IgD-negative memory B cell (primary cell): ENCODE results near the gene MAP3K2. TPM values are rescaled to one million over a fixed set of nuclear protein-coding genes. Genes with fewer than 3 reads are reported as not detected.
A peak's percentile ranks its signal among the peaks of the same experiment; 100 is the strongest.

ENCODE experiments used
- H3K27ac Mint-ChIP-seq, 3 donors: one replicate each; pipeline ENCODE4 v1.8.0; 2020 to 2022; ENCODE audit warnings: mild to moderate bottlenecking in 3 of 3, mixed read lengths in 3 of 3, moderate library complexity in 1 of 3
- H3K27me3 Mint-ChIP-seq: one replicate; pipeline ENCODE4 v1.8.0; 2021; ENCODE audit warnings: mixed read lengths
- H3K36me3 Mint-ChIP-seq: one replicate; pipeline ENCODE4 v1.8.0; 2020; ENCODE audit warnings: mild to moderate bottlenecking, mixed read lengths
- H3K4me1 Mint-ChIP-seq, 3 donors: one replicate each; pipeline ENCODE4 v1.8.0; 2020 to 2022; ENCODE audit warnings: mixed read lengths in 3 of 3, mild to moderate bottlenecking in 1 of 3
- H3K4me3 Mint-ChIP-seq, 4 donors: one replicate each; pipeline ENCODE4 v1.8.0; 2020 to 2022; ENCODE audit warnings: mild to moderate bottlenecking in 4 of 4, mixed read lengths in 4 of 4, moderate library complexity in 3 of 4
- H3K9me3 Mint-ChIP-seq, 3 donors: one replicate each; pipeline ENCODE4 v1.8.0; 2020 to 2021; ENCODE audit warnings: mixed read lengths in 3 of 3, mild to moderate bottlenecking in 1 of 3
- polyA plus RNA-seq: library from polyadenylated mRNA; unstranded; fragments of 300-500 nt; fragmentation: Illumina TruSeq; gene quantifications from one replicate; pipeline ENCODE4 v1.2.3, GENCODE V29; 2021

MAP3K2 gene
- polyA plus RNA-seq, 1 donor from 2014 or later, result 66.8 TPM

- Mint-ChIP-seq H3K27ac (peak overlapping the region; percentile 94 to 99 (median 98)), H3K27me3 (peaks cover 2% of the 10 kb centered on the region), H3K36me3 (peaks cover 7% of the 10 kb centered on the region), H3K4me1 (peaks cover 35 to 59% (median 55%) of the 10 kb centered on the region in 3 donors), H3K9me3 (no peaks in the 10 kb centered on the region), H3K4me3 (peak overlapping the region; percentile 74 to 95 (median 86))
Measured at GRCh38 chr2:127388423-127389164, 819 bp upstream of the MAP3K2 start.

- peaks cover 2% of the 10 kb centered on the region for H3K27me3 Mint-ChIP-seq
- peak overlapping the region; percentile 74 to 98 (median 88) for H3K4me3 Mint-ChIP-seq
- H3K4me1 Mint-ChIP-seq, result peaks cover 34 to 61% (median 59%) of the 10 kb centered on the region in 3 donors
- no peaks in the 10 kb centered on the region for H3K9me3 Mint-ChIP-seq
- peak overlapping the region; percentile 94 to 98 (median 96) for H3K27ac Mint-ChIP-seq
- peaks cover 2% of the 10 kb centered on the region for H3K36me3 Mint-ChIP-seq
Measured at GRCh38 chr2:127386764-127387654, 766 bp downstream of the MAP3K2 start.

- peak overlapping the region in 2 of 3 donors; percentile 94 to 98 for H3K27ac Mint-ChIP-seq
Measured at GRCh38 chr2:127386246-127386645, 1.5 kb downstream of the MAP3K2 start.

GRCh38 chr2:127384529-127384928, 3.2 kb downstream of the MAP3K2 start:
- Mint-ChIP-seq H3K36me3 (peaks cover 2% of the 10 kb centered on the region), H3K4me3 (peak overlapping the region in 2 of 4 donors; percentile 67 to 74), H3K9me3 (no peaks in the 10 kb centered on the region), H3K4me1 (peaks cover 35 to 72% (median 71%) of the 10 kb centered on the region in 3 donors), H3K27ac (peak overlapping the region in 1 of 3 donors; percentile 94), H3K27me3 (no peaks in the 10 kb centered on the region)

More at GRCh38 chr2:127386246-127386645, 1.5 kb downstream of the MAP3K2 start:
- Mint-ChIP-seq H3K9me3 (no peaks in the 10 kb centered on the region), H3K4me3 (peak overlapping the region; percentile 74 to 98 (median 88)), H3K27me3 (peaks cover 2% of the 10 kb centered on the region), H3K36me3 (peaks cover 2% of the 10 kb centered on the region), H3K4me1 (peaks cover 34 to 68% (median 67%) of the 10 kb centered on the region in 3 donors)

GRCh38 chr2:127382831-127383230, 4.9 kb downstream of the MAP3K2 start:
- Mint-ChIP-seq H3K36me3 (peaks cover 2% of the 10 kb centered on the region), H3K4me3 (peak overlapping the region in 1 of 4 donors; percentile 65), H3K9me3 (no peaks in the 10 kb centered on the region), H3K4me1 (peaks cover 32 to 66% (median 63%) of the 10 kb centered on the region in 3 donors), H3K27ac (peak overlapping the region in 1 of 3 donors; percentile 59), H3K27me3 (no peaks in the 10 kb centered on the region)

GRCh38 chr2:127381762-127382161, 6.0 kb downstream of the MAP3K2 start:
- Mint-ChIP-seq H3K27ac (no peak overlapping the region), H3K9me3 (no peaks in the 10 kb centered on the region), H3K27me3 (no peaks in the 10 kb centered on the region), H3K4me3 (peak overlapping the region in 1 of 4 donors; percentile 65), H3K4me1 (peaks cover 37 to 68% (median 65%) of the 10 kb centered on the region in 3 donors), H3K36me3 (peaks cover 2% of the 10 kb centered on the region)

GRCh38 chr2:127379712-127380355, 7.9 kb downstream of the MAP3K2 start:
- Mint-ChIP-seq H3K4me1 (peaks cover 34 to 58% (median 53%) of the 10 kb centered on the region in 3 donors), H3K9me3 (peaks cover 0 to 6% (median 4%) of the 10 kb centered on the region in 3 donors), H3K4me3 (no peak overlapping the region), H3K27ac (peak overlapping the region in 1 of 3 donors; percentile 19), H3K36me3 (peaks cover 6% of the 10 kb centered on the region), H3K27me3 (no peaks in the 10 kb centered on the region)

GRCh38 chr2:127378720-127379119, 9.1 kb downstream of the MAP3K2 start:
- Mint-ChIP-seq H3K4me1 (peaks cover 33 to 51% (median 51%) of the 10 kb centered on the region in 3 donors), H3K27me3 (no peaks in the 10 kb centered on the region), H3K36me3 (peaks cover 4% of the 10 kb centered on the region), H3K27ac (no peak overlapping the region), H3K9me3 (peaks cover 0 to 9% (median 8%) of the 10 kb centered on the region in 3 donors), H3K4me3 (no peak overlapping the region)

- H3K9me3 Mint-ChIP-seq, result peaks cover 4 to 14% (median 9%) of the 10 kb centered on the region in 3 donors
- no peak overlapping the region for H3K27ac Mint-ChIP-seq
- peaks cover 31 to 43% (median 42%) of the 10 kb centered on the region in 3 donors for H3K4me1 Mint-ChIP-seq
- H3K27me3 Mint-ChIP-seq, result no peaks in the 10 kb centered on the region
- peaks cover 8% of the 10 kb centered on the region for H3K36me3 Mint-ChIP-seq
- no peak overlapping the region for H3K4me3 Mint-ChIP-seq
Measured at GRCh38 chr2:127377262-127377661, 10.5 kb downstream of the MAP3K2 start.

- no peak overlapping the region for H3K4me3 Mint-ChIP-seq
- H3K36me3 Mint-ChIP-seq, result peaks cover 8% of the 10 kb centered on the region
- peaks cover 4 to 17% (median 14%) of the 10 kb centered on the region in 3 donors for H3K9me3 Mint-ChIP-seq
- H3K27ac Mint-ChIP-seq, result peak overlapping the region in 1 of 3 donors; percentile 31
- no peaks in the 10 kb centered on the region for H3K27me3 Mint-ChIP-seq
- peaks cover 35 to 40% (median 36%) of the 10 kb centered on the region in 3 donors for H3K4me1 Mint-ChIP-seq
Measured at GRCh38 chr2:127376257-127376656, 11.5 kb downstream of the MAP3K2 start.

GRCh38 chr2:127373362-127374083, 14.3 kb downstream of the MAP3K2 start:
- peaks cover 6 to 17% (median 14%) of the 10 kb centered on the region in 3 donors for H3K9me3 Mint-ChIP-seq

GRCh38 chr2:127371037-127371436, 16.7 kb downstream of the MAP3K2 start:
- H3K27me3 Mint-ChIP-seq, result no peaks in the 10 kb centered on the region
- H3K4me3 Mint-ChIP-seq, result no peak overlapping the region
- H3K4me1 Mint-ChIP-seq, result peaks cover 28 to 32% (median 31%) of the 10 kb centered on the region in 3 donors
- no peak overlapping the region for H3K27ac Mint-ChIP-seq
- H3K36me3 Mint-ChIP-seq, result peaks cover 15% of the 10 kb centered on the region
- peaks cover 6 to 17% (median 12%) of the 10 kb centered on the region in 3 donors for H3K9me3 Mint-ChIP-seq

More at GRCh38 chr2:127373362-127374083, 14.3 kb downstream of the MAP3K2 start:
- H3K4me3 Mint-ChIP-seq, result peak overlapping the region in 1 of 4 donors; percentile 1
- H3K27ac Mint-ChIP-seq, result no peak overlapping the region
- H3K4me1 Mint-ChIP-seq, result peaks cover 19 to 26% (median 26%) of the 10 kb centered on the region in 3 donors
- H3K36me3 Mint-ChIP-seq, result peaks cover 13% of the 10 kb centered on the region
- H3K27me3 Mint-ChIP-seq, result no peaks in the 10 kb centered on the region

GRCh38 chr2:127370010-127370409, 17.8 kb downstream of the MAP3K2 start:
- no peaks in the 10 kb centered on the region for H3K27me3 Mint-ChIP-seq
- H3K4me3 Mint-ChIP-seq, result peak overlapping the region in 2 of 4 donors; percentile 12 to 37
- peaks cover 31 to 38% (median 37%) of the 10 kb centered on the region in 3 donors for H3K4me1 Mint-ChIP-seq
- H3K36me3 Mint-ChIP-seq, result peaks cover 11% of the 10 kb centered on the region
- peaks cover 6 to 13% (median 9%) of the 10 kb centered on the region in 3 donors for H3K9me3 Mint-ChIP-seq
- H3K27ac Mint-ChIP-seq, result no peak overlapping the region
